ENCODE measurements around the gene PIP4K2B.
A peak's percentile ranks its signal among the peaks of the same experiment; 100 is the strongest.

PIP4K2B gene

DNA sequence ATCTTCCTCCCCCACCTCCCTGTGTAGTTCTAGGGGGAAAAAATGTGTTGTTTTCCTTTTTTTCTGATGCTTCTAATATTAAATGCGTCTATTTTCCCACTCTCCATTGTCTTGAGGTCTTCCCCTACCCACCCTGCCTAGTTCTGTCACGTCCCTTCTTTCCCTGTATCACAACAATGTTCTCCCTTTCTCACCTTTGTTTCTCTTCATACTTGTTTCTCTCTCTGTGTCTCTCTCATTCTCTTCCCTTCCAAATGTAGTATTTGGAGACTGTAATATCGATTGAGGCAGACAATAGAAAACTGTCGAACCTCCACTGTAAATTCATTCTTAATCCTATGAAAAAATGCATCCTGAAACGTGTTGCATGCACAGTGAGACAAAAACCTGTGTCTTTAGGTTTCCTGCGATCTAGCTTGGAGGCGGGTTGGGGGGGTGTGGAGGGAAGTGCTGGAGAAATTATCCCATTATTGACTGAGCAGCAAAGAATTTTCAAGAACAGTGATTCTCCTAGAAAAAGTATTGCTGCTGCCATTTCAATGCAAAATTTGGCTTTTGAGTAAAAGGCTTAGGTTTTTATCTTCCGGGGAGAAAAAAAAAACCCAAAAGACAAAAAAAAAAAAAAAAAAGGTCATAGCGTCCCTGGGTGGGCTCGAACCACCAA, 48.1 kb downstream of the PIP4K2B start:
- H3K27ac ChIP-seq (ENCODE audit: low read length), result no peak overlapping the region
- H3K9ac ChIP-seq (ENCODE audit: low read length in 2 of 2), result no peak overlapping the region
- H3K4me1 ChIP-seq (ENCODE audit: control insufficient read depth, insufficient read depth, low read length), result peaks cover 53% of the 10 kb centered on the region
- no peaks in the 10 kb centered on the region for H3K9me3 ChIP-seq (ENCODE audit: control insufficient read depth in 2 of 2, low read length in 2 of 2)
- H3K36me3 ChIP-seq (ENCODE audit: control insufficient read depth in 2 of 2, insufficient read depth in 2 of 2, low read length in 2 of 2), result peaks cover 6 to 7% of the 10 kb centered on the region in 2 donors
- peak overlapping the region in 1 of 2 donors; percentile 99 for H3K4me3 ChIP-seq (ENCODE audit: low read length in 2 of 2)
- peaks cover 3 to 10% of the 10 kb centered on the region in 2 donors for H3K27me3 ChIP-seq (ENCODE audit: control insufficient read depth in 1 of 2, insufficient read depth in 2 of 2, low read length in 2 of 2)

DNA sequence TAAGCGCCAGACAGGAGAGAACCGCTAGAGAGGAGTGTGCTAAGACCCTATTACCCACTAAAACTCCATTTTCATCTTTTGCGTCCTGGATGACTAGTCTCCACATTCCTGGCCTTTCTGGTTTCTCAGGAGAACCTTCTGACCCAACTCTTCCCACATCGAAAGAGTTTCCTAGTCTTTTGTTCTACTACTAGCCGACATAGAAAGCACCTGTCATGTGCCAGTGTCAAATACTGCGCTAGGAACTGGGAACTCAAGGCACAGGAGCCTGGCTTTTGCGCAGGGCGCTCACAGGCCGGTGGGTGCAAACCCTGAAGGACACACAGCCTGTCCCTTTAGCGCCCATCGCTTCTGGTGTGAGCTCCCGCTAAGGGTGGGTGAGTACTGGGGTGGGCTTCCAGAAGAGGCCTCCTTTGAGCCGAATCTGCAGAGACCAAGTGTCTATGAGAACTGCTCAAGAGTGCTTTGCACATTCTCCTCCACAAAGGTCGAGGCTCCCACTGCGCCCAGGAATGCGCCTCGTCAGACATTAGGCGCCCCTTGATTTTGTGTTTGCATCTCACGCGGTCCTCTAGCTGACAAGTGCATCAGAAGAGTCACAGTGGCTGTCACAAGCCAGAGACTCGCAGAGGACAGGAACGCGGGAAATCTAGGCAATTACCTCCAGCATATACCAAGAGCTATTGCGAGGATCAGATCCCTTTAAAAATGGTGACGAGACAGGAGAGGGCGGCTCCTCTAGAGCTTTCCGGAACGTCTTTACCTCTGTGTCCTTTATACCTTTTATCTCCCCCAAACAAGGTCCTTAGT, 48.8 kb downstream of the PIP4K2B start:
- H3K4me1 ChIP-seq (ENCODE audit: control insufficient read depth, insufficient read depth, low read length), result peaks cover 59% of the 10 kb centered on the region
- peak overlapping the region; percentile 74 for H3K27ac ChIP-seq (ENCODE audit: low read length)
- peak overlapping the region; percentile 66 to 75 for H3K4me3 ChIP-seq (ENCODE audit: low read length in 2 of 2)
- no peaks in the 10 kb centered on the region for H3K36me3 ChIP-seq (ENCODE audit: control insufficient read depth in 2 of 2, insufficient read depth in 2 of 2, low read length in 2 of 2)
- H3K27me3 ChIP-seq (ENCODE audit: control insufficient read depth in 1 of 2, insufficient read depth in 2 of 2, low read length in 2 of 2), result peaks cover 3 to 10% of the 10 kb centered on the region in 2 donors
- H3K9ac ChIP-seq (ENCODE audit: low read length in 2 of 2), result no peak overlapping the region
- no peaks in the 10 kb centered on the region for H3K9me3 ChIP-seq (ENCODE audit: control insufficient read depth in 2 of 2, low read length in 2 of 2)

DNA sequence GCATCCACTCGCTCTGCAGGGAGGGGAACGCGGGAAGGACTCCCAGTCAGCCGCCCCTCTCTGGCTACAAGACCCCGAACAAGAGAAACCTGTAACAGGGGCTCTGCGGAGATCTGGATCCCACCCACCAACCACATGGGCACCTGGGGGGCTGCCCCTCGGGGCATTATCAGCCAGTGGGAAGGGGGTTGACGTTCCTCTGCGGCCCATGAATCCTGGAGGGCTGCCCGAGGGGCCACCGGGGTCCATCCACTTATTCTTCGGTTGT, 49.4 kb downstream of the PIP4K2B start:
- H3K9ac ChIP-seq (ENCODE audit: low read length in 2 of 2), result peak overlapping the region in 1 of 2 donors; percentile 66
- no peaks in the 10 kb centered on the region for H3K36me3 ChIP-seq (ENCODE audit: control insufficient read depth in 2 of 2, insufficient read depth in 2 of 2, low read length in 2 of 2)
- peaks cover 3 to 10% of the 10 kb centered on the region in 2 donors for H3K27me3 ChIP-seq (ENCODE audit: control insufficient read depth in 1 of 2, insufficient read depth in 2 of 2, low read length in 2 of 2)
- no peaks in the 10 kb centered on the region for H3K9me3 ChIP-seq (ENCODE audit: control insufficient read depth in 2 of 2, low read length in 2 of 2)
- H3K4me3 ChIP-seq (ENCODE audit: low read length in 2 of 2), result peak overlapping the region; percentile 66 to 75
- peak overlapping the region; percentile 74 for H3K27ac ChIP-seq (ENCODE audit: low read length)
- H3K4me1 ChIP-seq (ENCODE audit: control insufficient read depth, insufficient read depth, low read length), result peaks cover 59% of the 10 kb centered on the region

DNA sequence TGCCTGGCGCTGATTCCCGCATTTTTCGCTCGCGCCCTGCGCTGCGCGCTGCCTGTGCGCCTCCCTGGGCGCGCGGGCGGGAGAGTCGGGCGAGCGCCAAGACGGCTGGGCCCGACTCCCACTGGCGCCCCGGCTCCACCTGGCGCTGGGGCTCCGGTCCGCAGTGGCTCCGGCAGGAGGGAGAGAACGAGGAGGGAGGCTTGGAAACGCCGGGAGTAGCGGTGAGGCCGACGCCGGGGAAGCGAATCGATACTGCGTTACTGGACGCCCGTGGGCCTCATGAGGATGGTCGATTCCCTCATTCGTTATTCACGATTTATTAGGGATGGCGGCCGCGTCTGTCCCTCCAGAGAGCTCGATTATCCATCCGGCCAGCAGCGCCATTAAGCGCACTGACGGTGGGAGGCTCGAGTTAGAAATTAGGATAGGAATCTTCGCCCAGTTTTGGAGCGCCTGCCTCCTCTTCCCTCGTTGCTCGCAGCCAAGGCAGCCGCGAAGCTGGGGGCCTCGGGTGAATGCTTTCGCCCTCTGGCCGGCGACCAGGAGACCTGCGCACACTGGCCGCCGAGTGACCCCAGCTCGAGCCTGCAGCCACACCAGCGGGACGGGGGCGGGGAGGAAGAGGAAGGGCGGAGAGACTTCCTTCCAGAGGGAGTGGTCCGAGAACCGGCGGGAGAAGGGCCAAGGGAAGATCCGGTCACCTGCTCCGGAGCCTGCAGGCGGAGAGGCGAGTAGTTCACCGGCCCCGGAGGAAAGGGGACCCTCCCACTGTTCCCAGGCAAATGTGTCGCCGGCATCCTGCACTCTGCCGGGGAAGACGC, 49.9 kb downstream of the PIP4K2B start:
- Histone ChIP-seq H3K9ac (ENCODE audit: low read length in 2 of 2) (peak overlapping the region; percentile 60 to 66), H3K27ac (ENCODE audit: low read length) (peak overlapping the region; percentile 74), H3K4me3 (ENCODE audit: low read length in 2 of 2) (peak overlapping the region; percentile 66 to 75), H3K27me3 (ENCODE audit: control insufficient read depth in 1 of 2, insufficient read depth in 2 of 2, low read length in 2 of 2) (peaks cover 3 to 10% of the 10 kb centered on the region in 2 donors), H3K36me3 (ENCODE audit: control insufficient read depth in 2 of 2, insufficient read depth in 2 of 2, low read length in 2 of 2) (no peaks in the 10 kb centered on the region), H3K9me3 (ENCODE audit: control insufficient read depth in 2 of 2, low read length in 2 of 2) (no peaks in the 10 kb centered on the region), H3K4me1 (ENCODE audit: control insufficient read depth, insufficient read depth, low read length) (peaks cover 59% of the 10 kb centered on the region)

DNA sequence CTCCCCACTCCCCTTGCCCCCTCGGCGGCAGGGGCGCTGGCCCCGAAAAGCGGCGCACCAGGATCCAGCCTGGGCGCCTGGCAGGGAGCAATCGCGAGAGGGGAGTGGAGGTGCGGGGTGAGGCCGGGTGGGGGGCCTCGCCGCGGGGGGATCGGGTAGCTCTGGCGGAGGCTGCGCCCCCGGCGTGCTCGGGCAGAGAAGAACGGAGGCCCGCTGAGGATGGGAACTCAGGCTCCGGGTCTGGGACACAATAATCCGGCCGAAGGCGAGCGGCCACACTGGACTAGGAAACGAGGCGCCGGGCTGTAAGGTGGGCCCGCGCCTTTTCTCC, 50.5 kb downstream of the PIP4K2B start:
- Histone ChIP-seq H3K36me3 (ENCODE audit: control insufficient read depth in 2 of 2, insufficient read depth in 2 of 2, low read length in 2 of 2) (no peaks in the 10 kb centered on the region), H3K27ac (ENCODE audit: low read length) (peak overlapping the region; percentile 74), H3K4me3 (ENCODE audit: low read length in 2 of 2) (peak overlapping the region; percentile 66 to 75), H3K9ac (ENCODE audit: low read length in 2 of 2) (peak overlapping the region; percentile 60 to 66), H3K9me3 (ENCODE audit: control insufficient read depth in 2 of 2, low read length in 2 of 2) (no peaks in the 10 kb centered on the region), H3K4me1 (ENCODE audit: control insufficient read depth, insufficient read depth, low read length) (peaks cover 59% of the 10 kb centered on the region), H3K27me3 (ENCODE audit: control insufficient read depth in 1 of 2, insufficient read depth in 2 of 2, low read length in 2 of 2) (peaks cover 3 to 10% of the 10 kb centered on the region in 2 donors)

DNA sequence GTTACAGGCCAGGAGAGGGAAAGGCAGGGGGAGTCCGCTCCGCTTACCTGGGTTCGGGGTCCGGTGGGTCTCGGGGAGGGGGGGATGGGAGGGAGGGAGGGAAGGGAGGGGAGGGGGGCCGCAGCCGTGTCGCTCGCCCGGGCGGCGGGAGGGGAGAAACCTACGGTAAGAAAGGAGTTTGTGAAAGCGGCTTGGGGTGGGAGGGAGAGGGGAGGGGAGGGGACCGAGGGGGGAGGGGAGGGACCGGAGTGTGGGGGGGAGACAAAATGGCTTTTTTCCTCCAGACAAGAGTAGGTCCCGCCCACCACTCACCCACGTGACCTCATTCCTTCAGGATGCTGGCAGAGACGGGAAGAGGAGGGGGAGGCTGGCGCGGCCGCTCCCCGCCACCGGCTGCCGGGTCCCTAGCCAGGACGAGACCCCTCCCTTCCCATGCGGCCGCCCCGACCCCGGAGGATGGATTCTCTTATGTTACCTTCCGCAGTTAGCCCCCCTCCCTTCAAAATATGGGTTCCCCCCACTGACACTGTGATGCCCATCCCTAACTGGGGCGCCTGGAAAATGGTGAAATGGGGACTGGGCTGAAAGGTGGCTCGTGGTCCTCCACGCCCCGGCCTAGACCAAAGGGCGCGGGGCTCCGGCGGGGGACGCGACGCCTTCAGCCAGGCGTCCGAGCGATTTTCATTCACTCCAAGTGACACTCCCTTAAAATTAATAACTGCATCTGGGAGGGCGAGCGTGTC, 51.0 kb downstream of the PIP4K2B start, which contains the start of gene PCGF2:
Gene PCGF2 (minus strand): TSS at position 188 of the 743 bp plus-strand sequence. CDS start 7,934 bp downstream, outside the sequence.
- Histone ChIP-seq H3K9me3 (ENCODE audit: control insufficient read depth in 2 of 2, low read length in 2 of 2) (no peaks in the 10 kb centered on the region), H3K4me1 (ENCODE audit: control insufficient read depth, insufficient read depth, low read length) (peaks cover 60% of the 10 kb centered on the region), H3K36me3 (ENCODE audit: control insufficient read depth in 2 of 2, insufficient read depth in 2 of 2, low read length in 2 of 2) (no peaks in the 10 kb centered on the region), H3K27ac (ENCODE audit: low read length) (peak within 1 kb of the TSS; percentile 74), H3K4me3 (ENCODE audit: low read length in 2 of 2) (peak within 1 kb of the TSS; percentile 81), H3K9ac (ENCODE audit: low read length in 2 of 2) (peak within 1 kb of the TSS; percentile 64 to 71), H3K27me3 (ENCODE audit: control insufficient read depth in 1 of 2, insufficient read depth in 2 of 2, low read length in 2 of 2) (peaks cover 3 to 10% of the 10 kb centered on the region in 2 donors)

DNA sequence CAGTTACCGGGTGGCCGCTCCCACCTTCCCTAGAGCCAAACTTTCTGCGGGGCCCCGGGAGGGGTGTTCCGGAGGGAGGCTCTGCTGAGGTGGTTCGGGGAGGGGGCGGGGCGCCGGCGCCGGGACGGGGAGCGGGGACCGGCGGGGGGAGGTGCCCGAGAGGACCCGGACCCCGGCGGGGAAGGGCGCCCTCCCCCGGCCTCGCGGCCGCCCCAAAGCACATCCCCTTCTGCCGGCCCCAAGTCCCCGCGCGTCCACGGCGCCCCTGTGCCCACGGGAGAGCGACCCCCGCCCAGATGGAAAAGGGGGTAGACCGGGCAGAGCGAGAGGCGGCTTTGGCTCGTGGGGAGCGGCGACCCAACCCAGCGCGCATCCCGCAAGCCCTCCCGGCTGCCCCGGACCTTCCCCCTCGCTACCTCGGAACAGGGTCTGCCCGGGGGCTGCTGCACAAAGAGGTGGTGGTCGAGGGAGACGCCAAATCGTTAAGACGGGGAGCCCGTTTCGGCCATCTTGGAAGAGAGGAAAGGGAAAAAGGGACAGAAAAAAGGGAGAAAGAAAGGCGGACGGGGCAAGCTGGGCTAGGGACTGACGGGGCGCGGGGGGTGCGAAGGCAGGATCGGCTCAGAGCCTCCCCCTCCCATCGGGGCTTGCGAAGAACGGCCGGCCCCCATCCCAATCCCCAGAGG, 51.8 kb downstream of the PIP4K2B start:
- Histone ChIP-seq H3K4me3 (ENCODE audit: low read length in 2 of 2) (peak overlapping the region; percentile 81), H3K27ac (ENCODE audit: low read length) (peak overlapping the region; percentile 66), H3K9ac (ENCODE audit: low read length in 2 of 2) (peak overlapping the region; percentile 64 to 71), H3K27me3 (ENCODE audit: control insufficient read depth in 1 of 2, insufficient read depth in 2 of 2, low read length in 2 of 2) (peaks cover 3 to 10% of the 10 kb centered on the region in 2 donors), H3K9me3 (ENCODE audit: control insufficient read depth in 2 of 2, low read length in 2 of 2) (no peaks in the 10 kb centered on the region), H3K36me3 (ENCODE audit: control insufficient read depth in 2 of 2, insufficient read depth in 2 of 2, low read length in 2 of 2) (no peaks in the 10 kb centered on the region), H3K4me1 (ENCODE audit: control insufficient read depth, insufficient read depth, low read length) (peaks cover 63% of the 10 kb centered on the region)

DNA sequence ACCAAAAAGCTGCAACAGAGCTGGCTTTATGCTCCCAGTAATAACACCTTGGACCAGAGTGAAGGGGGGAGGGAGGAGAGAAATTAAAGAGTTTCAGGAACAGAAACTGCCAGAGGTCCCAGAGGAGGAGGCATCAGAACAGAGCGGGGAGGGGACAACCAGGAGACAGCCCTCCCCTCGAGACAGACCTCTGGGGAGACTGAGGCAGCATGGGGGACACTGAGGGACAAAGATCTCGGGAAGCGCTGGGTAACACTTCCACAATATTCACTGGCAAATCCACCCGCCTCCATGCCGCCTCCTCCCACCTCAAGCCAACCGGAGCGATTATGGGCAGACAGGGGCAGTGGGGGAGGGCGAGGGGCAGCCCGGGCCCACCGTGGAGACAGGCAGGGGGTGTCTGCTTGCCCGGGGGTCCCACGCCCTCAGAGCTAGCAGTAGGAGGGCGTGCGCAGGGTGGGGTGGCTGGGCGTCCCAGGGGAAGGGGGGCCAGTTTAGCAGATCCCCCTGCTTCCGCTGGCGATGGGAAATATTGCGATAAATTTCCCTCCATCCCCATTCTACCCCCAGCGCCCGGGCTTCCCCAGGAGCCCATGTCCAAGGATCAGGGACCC, 52.4 kb downstream of the PIP4K2B start:
- H3K27me3 ChIP-seq (ENCODE audit: control insufficient read depth in 1 of 2, insufficient read depth in 2 of 2, low read length in 2 of 2), result peaks cover 3 to 10% of the 10 kb centered on the region in 2 donors
- no peaks in the 10 kb centered on the region for H3K9me3 ChIP-seq (ENCODE audit: control insufficient read depth in 2 of 2, low read length in 2 of 2)
- H3K36me3 ChIP-seq (ENCODE audit: control insufficient read depth in 2 of 2, insufficient read depth in 2 of 2, low read length in 2 of 2), result no peaks in the 10 kb centered on the region
- H3K4me1 ChIP-seq (ENCODE audit: control insufficient read depth, insufficient read depth, low read length), result peaks cover 66% of the 10 kb centered on the region
- H3K4me3 ChIP-seq (ENCODE audit: low read length in 2 of 2), result peak overlapping the region; percentile 57 to 81
- peak overlapping the region; percentile 66 for H3K27ac ChIP-seq (ENCODE audit: low read length)
- H3K9ac ChIP-seq (ENCODE audit: low read length in 2 of 2), result peak overlapping the region; percentile 47 to 71

DNA sequence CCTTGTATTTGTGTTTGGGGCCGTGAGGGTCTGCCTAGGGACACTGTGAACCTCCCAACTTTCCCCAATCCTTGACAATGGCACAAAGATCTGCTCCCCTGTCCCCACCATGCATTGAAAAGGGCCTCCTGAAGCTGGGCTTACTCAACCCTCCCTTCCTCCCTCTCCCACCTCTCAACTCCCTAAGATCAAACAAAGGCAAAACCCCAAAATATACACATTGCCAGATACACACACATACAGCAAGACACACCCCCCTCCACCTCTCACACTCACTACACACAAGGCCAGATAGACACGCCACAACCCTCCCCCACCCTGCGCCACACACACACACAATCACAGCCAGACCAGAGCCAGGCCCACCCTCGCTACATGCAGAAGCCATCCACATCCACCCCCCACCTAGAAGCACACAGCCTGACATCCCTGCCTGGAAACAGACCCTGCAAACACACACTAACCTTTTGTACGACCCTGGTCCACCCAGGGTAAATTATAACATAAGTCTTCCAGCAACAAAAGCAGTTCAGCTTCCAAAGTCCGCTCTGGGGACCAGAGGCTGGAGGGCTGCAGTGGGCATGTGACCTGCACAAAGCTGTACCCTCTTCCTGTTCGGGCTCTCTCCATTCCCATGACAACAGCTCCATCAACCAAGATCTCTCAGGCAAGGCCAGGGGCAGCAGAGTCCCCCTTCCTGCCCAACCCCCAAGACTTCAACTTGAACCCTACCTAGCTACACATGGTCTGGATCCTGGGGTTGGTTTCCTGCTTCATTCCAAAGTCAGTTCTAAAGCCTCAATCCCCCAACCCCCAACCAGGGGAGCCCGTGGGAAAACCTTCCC, 53.1 kb downstream of the PIP4K2B start:
- peak overlapping the region; percentile 66 for H3K27ac ChIP-seq (ENCODE audit: low read length)
- peak overlapping the region; percentile 47 to 71 for H3K9ac ChIP-seq (ENCODE audit: low read length in 2 of 2)
- peak overlapping the region; percentile 57 to 81 for H3K4me3 ChIP-seq (ENCODE audit: low read length in 2 of 2)
- no peaks in the 10 kb centered on the region for H3K36me3 ChIP-seq (ENCODE audit: control insufficient read depth in 2 of 2, insufficient read depth in 2 of 2, low read length in 2 of 2)
- H3K4me1 ChIP-seq (ENCODE audit: control insufficient read depth, insufficient read depth, low read length), result peaks cover 69% of the 10 kb centered on the region
- no peaks in the 10 kb centered on the region for H3K9me3 ChIP-seq (ENCODE audit: control insufficient read depth in 2 of 2, low read length in 2 of 2)
- peaks cover 3 to 10% of the 10 kb centered on the region in 2 donors for H3K27me3 ChIP-seq (ENCODE audit: control insufficient read depth in 1 of 2, insufficient read depth in 2 of 2, low read length in 2 of 2)

All from stomach smooth muscle (tissue), 2 donors.